Left renal cortex interstitium (tissue), 4 donors: ENCODE measurements around the gene PFKL. TPM values are rescaled to one million over a fixed set of nuclear protein-coding genes. Genes with fewer than 3 reads are reported as not detected.
A peak's percentile ranks its signal among the peaks of the same experiment; 100 is the strongest.
"Not testable (repeated sequence)": the region's sequence is repeated elsewhere in the genome, so short reads cannot be mapped to it uniquely, and the experiment has no call there.

Source experiments
- DNase-seq, 4 donors: peaks; one replicate each; pipeline ENCODE4 v3.0.0-alpha.2; 2013; ENCODE audit warnings: low read depth in 4 of 4, low spot score in 2 of 4, missing footprints in 1 of 4
- polyA plus RNA-seq, 4 donors: library from polyadenylated mRNA; unstranded; fragments of 120-200 nt; gene quantifications; one replicate each; pipeline ENCODE4 v1.2.1, GENCODE V29; 2013; ENCODE audit not compliant: insufficient read length in 4 of 4

The PFKL gene
- polyA plus RNA-seq, 4 donors, result 104 to 178 (median 157) TPM

DNA sequence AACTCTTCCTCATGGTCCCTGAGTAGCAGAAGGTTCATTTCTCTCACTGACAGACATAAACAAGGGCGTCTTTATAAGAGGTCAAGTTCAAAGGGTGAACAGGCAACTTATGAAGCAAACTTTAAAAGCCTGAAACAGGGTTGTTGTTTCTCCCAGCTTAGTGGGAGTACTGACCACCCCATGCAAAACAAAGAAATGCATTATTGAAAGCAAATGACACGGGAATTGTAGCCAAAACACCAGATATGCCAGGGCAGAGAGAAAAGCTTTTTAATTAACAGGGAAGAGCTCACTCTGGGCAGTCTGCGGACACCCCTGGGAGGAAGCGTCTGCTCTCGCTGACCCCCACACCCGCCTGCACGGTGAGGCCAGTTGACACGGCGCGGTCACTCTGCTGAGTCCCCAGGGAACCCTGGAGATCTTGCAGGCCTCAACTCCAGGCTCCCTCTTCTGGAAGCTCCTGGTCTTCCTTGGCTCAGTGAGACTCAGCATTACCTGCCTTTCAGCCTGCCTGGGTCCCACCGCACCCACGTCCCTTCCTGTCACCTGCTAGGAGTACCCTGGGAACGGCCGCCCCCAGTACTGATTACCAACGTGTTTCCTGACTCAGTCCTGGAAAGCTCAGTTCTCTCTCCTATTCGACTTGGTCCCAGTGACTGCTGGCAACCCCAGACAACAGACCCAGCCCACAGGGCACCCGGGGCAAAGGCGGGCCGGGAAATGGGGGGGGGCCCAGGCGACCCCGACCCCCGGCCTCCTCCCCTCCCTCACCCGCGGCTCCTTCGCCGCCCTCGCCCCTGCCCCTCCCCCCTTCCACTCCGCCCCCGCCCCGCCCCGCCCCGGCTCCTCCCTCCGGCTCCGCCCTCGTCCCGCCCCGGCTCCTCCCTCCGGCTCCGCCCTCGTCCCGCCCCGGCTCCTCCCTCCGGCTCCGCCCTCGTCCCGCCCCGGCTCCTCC, 38.4 kb downstream of the PFKL start:
- DNase-seq, result peak in 1 of 4 donors; percentile 45

GRCh38 chr21:44338971-44339910, 39.4 kb downstream of the PFKL start, which contains the start of gene CFAP410:
TSS of gene CFAP410 (minus strand) at chr21:44339390. CDS start at chr21:44339194, 196 bp downstream.
- DNase-seq, result peak; percentile 84 to 89 (median 87)

- not testable (repeated sequence) for DNase-seq
Observed at GRCh38 chr21:44341726-44342458, 42.0 kb downstream of the PFKL start.

GRCh38 chr21:44342981-44343380, 43.1 kb downstream of the PFKL start:
- DNase-seq, result not testable (repeated sequence)

DNA sequence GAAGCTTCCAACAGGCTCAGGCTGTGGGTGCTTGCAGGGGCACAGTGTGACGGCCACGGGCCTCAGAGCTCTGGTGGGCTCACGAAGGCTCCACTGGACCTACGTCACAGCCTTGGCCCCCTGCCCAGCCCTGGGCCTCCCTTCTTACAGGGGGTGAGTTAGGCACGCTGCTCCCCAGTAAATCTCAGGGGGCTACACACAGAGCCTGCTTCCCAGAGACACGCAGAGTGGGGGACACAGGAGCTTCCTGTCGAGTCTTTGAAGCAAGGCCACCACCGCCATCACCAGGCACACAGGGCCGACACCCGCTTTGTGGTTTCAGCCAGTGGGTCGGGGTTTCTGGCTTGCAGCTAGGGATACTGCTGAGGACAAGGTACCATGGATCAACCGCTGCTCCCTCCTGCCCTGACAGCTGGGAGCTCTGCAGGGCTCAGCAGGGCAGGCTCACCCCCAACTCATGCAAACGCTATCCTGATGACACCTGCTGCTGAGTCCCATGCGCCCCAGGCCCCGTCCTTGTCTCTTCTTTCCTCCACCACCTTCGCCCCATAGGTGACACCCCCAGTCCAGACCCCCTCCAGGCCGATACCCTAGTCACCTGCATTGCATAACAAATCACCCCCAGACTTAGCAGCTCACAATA, 44.8 kb downstream of the PFKL start:
- no peak for DNase-seq

GRCh38 chr21:44345495-44345894, 45.6 kb downstream of the PFKL start:
- no peak for DNase-seq

DNA sequence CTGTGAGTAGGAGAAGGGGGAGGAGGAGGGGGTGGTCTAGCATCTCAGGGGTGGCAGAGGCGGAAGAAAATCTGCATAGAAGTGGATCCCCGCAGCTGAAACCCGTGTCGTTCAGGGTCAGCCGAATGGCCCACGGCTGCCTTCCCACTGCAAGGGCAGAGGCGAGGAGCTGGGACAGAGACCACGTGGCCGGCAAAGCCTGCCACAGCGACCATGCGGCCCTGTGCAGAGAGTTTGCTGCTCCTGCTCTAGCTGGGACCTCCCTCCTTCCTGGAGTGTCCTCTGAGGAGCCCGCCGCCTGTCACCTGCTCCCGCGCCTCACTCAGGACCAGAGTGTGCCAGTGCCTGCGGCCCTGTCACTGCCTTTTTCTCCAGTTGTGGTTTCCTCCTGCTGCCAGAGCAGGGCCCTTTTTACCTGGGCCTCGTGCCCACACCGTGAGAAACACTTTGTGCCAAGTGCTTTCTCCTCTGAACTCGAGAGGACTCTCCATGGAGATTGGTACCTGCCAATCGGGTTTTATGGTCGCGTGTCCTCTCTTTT, 48.1 kb downstream of the PFKL start:
- DNase-seq, result no peak

DNA sequence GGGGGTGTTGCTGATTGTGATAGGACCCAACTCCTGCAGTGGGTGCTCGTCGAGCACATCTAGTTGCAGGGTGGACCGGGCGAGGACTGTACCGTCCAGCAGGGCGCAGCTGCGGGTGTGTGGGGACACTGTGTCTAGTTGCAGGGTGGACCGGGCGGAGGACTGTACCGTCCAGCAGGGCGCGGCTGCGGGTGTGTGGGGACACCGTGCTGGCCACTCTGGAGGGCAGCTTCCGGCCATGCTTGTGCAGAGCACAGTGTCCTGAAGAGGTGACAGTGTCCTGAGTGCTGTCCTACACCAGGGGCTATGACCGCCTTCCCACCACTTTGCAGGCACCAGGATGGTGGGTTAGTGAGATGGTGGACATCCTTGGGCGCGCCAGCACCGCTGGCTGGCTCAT, 49.0 kb downstream of the PFKL start:
- no peak for DNase-seq

- DNase-seq, result no peak
Observed at GRCh38 chr21:44349416-44349846, 49.6 kb downstream of the PFKL start.

DNA sequence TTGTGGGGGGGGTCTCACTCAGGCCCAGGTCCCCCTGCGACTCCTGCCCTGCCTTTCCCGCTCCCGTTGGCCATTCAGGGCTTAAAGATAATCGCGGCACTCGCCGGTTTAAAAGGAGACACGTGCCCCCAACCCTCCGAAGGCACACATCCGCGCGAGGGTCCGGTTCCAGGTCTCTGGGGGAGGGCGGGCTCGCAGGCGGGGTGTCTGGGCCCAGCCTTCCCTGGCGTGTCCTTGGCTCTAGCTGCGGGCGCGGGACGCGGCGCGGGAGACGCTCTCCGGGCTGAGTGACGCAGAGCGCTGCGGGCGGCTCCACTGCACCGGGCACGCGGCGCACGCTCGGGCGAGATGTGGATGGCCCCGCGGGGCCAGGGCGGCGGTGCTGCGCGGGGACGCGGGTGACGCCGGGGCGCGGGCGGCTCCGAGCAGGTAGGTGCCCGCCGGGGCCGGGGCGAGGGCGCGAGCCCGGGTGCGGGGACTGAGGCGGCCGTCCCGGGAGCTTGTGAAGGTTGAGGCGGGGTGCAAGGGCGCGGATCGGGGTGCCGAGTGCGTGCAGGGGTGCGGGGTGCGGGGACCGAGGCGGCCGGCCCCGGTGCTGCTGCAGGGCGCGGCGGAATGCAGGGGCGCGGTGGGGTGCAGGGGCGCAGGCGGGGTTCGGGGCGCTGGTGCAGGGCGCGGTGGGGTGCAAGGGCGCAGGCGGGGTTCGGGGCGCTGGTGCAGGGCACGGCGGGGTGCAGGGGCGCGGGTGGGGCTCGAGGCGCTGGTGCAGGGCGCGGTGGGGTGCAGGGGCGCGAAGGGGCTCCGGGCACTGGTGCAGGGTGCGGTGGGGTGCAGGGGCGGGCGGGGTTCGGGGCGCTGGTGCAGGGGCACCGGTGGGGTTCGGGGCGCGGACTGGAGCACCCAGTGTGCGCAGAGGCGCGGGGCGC, 50.3 kb downstream of the PFKL start:
- no peak for DNase-seq

- no peak for DNase-seq
Observed at GRCh38 chr21:44350773-44351481, 51.1 kb downstream of the PFKL start.

GRCh38 chr21:44351535-44352252, 51.8 kb downstream of the PFKL start:
- DNase-seq, result no peak

DNA sequence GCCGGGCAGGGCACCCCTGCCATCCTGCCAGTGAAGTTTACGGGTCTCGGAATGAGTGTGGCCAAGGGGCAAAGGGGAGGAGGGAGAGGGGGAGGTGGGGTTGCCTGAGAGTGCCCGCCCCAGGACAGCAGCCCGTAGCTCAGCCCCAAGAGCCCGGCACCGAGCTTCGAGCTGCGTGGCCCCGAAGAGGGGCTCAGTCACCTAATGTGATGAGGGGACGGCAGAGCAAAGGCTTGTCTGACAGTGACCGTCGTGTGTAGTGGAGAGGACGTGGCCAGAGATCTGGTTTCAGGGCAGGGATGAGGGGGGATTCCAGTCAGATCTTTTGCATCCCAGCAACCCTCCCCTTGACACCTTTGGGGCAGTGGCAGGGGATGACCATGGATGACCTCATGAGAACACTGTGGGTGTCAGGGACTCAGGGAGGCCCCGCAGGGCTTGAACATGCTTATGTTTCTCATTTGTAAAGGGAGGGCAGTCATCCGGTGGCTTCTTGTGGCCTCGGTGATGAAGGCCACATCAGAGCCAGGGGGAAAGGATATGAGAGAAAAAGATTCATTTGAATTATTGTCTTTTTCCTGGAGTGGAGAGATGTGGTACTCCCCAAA, 52.5 kb downstream of the PFKL start:
- DNase-seq, result no peak

DNA sequence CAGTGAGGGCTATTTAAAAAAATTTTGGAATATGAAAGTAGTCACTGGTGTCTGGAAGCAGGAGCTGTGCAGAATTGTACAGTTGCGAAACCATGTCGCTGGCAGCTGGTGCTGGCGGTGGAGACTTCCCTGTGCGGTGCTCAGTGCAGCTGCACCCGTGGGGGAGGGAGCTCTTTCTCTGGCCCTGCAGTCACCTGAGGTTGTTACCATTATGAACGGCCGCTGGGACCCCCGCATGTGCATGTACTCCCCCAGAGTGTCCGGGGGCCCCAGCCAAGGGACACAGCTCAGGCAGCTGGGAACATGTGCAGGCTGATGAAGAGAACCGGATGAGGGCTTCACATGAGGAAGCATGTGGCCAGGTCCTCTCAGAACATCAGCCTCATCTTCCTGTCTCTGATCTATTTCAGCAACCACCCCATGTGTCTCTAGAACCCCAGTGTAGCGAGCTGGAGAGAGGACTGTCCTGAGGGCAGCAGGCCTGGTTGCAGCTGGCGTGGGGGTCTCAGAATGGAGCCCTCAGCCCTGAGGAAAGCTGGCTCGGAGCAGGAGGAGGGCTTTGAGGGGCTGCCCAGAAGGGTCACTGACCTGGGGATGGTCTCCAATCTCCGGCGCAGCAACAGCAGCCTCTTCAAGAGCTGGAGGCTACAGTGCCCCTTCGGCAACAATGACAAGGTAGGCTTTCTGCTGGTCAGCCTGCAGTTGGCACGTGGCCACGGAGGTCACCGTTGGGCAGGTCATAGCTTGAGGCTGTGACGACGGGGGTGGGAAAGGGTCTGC, 53.5 kb downstream of the PFKL start, which contains the start of gene TRPM2:
Gene TRPM2 (plus strand): TSS at position 431 of the 780 bp plus-strand sequence. CDS start 80 bp downstream, at position 511.
- DNase-seq, result no peak

GRCh38 chr21:44354001-44354405, 54.1 kb downstream of the PFKL start:
- no peak for DNase-seq
